Peyer's patch (tissue), 4 donors: ENCODE results near the gene COL13A1. TPM values are rescaled to one million over a fixed set of nuclear protein-coding genes. Genes with fewer than 3 reads are reported as not detected.

Source experiments
- DNase-seq, 3 donors: peaks; one replicate each; pipeline ENCODE4 v3.0.0-alpha.2; 2017 to 2019
- H3K27ac ChIP-seq, 4 donors: fragments of 200-600 bp; sonication (generic); one replicate each; pipeline ENCODE4 v1.5.1; 2016 to 2019
- H3K27me3 ChIP-seq, 2 donors: fragments of 200-600 bp; sonication (generic); one replicate each; pipeline ENCODE4 v1.5.1; 2019
- H3K36me3 ChIP-seq, 3 donors: fragments of 200-600 bp; sonication (generic); one replicate each; pipeline ENCODE4 v1.5.1; 2016 to 2019
- H3K4me1 ChIP-seq, 4 donors: fragments of 200-600 bp; sonication (generic); one replicate each; pipeline ENCODE4 v1.5.1; 2016 to 2019
- H3K4me3 ChIP-seq, 4 donors: fragments of 200-600 bp; sonication (generic); 1 replicate in 3 of 4; 2 replicates in 1 of 4; pipeline ENCODE4 v1.5.1; 2016 to 2019; ENCODE audit warnings: mild to moderate bottlenecking in 1 of 4
- H3K9me3 ChIP-seq, 4 donors: fragments of 200-600 bp; sonication (generic); one replicate each; pipeline ENCODE4 v1.5.1; 2016 to 2019; ENCODE audit warnings: mild to moderate bottlenecking in 1 of 4
- CTCF ChIP-seq, 6 experiments: fragments of 450-650 bp in 4 of 6; fragments of 200-600 bp in 2 of 6; sonication (generic) in 1 of 6; IDR thresholded peaks; one replicate each; pipeline ENCODE4 v1.5.1; 2017 to 2019; ENCODE audit warnings: antibody characterized with exemption in 6 of 6, mild to moderate bottlenecking in 3 of 6, moderate library complexity in 1 of 6
- POLR2A ChIP-seq, 2 donors: fragments of 450-650 bp; IDR thresholded peaks; one replicate each; pipeline ENCODE4 v1.5.1; 2017; ENCODE audit warnings: antibody characterized with exemption in 2 of 2, mild to moderate bottlenecking in 2 of 2, moderate library complexity in 2 of 2
- total RNA-seq, 4 donors: library from RNA; depleted of rRNA; stranded (reverse); fragments of >200 nt; gene quantifications; one replicate each; pipeline ENCODE4 v1.1.0, GENCODE V29; 2016

The COL13A1 gene
- total RNA-seq, 4 donors from 2014 or later: 0.94 to 6.6 (median 3.9) TPM; not detected in 1

DNA sequence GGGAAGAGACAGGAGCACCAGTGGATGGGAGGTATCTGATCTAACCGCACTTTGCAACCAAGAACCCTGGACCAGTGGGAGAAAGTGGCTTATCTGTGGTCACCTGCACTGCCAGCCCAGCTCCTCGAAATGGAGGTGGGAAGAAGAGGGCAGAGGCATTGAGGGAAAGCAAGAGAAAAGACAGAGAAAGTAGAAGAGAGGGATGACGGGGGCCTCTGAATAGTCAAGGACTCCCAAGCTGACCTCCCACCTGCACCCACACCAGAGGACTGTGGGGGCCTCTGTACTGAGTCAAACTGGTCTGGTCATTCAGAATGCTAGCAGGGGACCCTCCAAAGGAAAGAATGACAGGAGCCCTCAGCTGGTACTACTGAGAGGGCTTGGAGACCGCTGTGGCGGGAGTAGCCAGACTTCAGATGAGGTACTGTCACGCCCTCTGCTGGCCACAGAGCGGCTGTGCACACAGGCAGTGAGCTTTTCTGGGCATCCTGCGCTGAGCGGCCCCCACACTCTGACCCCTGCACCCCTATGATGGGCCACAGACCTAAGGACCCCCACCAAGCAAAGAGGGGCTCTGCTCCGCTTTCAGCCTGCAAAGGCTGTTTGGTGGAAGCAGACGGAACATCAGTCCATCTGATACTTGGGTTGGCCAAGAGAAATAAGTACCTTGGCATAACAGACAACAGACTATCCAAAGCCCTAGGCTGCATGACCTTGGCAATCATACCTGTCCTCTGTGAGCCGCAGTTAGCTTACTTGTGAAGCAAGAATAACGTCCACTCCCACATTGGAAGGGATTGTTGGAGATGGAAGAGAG, 112.9 kb downstream of the COL13A1 start:
- Histone ChIP-seq H3K9me3 (no peaks in the 10 kb centered on the region), H3K36me3 (no peaks in the 10 kb centered on the region), H3K27ac (no peak overlapping the region), H3K4me3 (no peak overlapping the region), H3K4me1 (peaks cover 0 to 39% (median 4%) of the 10 kb centered on the region in 4 donors), H3K27me3 (no peaks in the 10 kb centered on the region)
- DNase-seq: peak; percentile 24 to 83 (median 82)
- TF ChIP-seq CTCF (IDR thresholded peaks at IDR 0.05) (peak; percentile 19 to 95 (median 87)), POLR2A (IDR thresholded peaks at IDR 0.05) (no peak)

DNA sequence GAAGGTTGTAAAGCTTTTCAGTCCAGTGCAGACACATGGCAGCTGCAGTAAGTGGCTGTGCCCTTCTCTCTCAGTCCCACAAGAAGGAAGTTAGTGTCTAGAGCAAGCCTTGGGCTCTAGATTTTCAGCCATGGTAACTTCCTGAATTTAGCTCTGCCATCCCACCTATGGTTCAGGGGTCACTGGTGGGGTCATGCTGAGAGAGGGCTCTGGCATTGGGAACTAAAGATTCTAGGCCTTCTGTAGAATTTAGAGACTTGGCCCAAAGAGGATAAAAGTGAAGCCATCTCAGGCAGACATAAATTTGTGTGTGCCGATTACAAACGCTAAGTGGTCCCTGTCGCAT, 113.5 kb downstream of the COL13A1 start:
- no peaks in the 10 kb centered on the region for H3K9me3 ChIP-seq
- no peak overlapping the region for H3K4me3 ChIP-seq
- no peak overlapping the region for H3K27ac ChIP-seq
- DNase-seq: no peak
- H3K36me3 ChIP-seq: no peaks in the 10 kb centered on the region
- H3K4me1 ChIP-seq: peaks cover 0 to 39% (median 4%) of the 10 kb centered on the region in 4 donors
- H3K27me3 ChIP-seq: no peaks in the 10 kb centered on the region
- TF ChIP-seq CTCF (IDR thresholded peaks at IDR 0.05): no peak
- no peak for TF ChIP-seq POLR2A (IDR thresholded peaks at IDR 0.05)

- Histone ChIP-seq H3K27me3 (no peaks in the 10 kb centered on the region), H3K4me3 (no peak overlapping the region), H3K9me3 (no peaks in the 10 kb centered on the region), H3K36me3 (no peaks in the 10 kb centered on the region), H3K4me1 (peaks cover 0 to 35% (median 4%) of the 10 kb centered on the region in 4 donors), H3K27ac (no peak overlapping the region)
- TF ChIP-seq POLR2A (IDR thresholded peaks at IDR 0.05) (no peak), CTCF (IDR thresholded peaks at IDR 0.05) (no peak)
- no peak for DNase-seq
These were observed 114.4 kb downstream of the COL13A1 start for GRCh38 chr10:69916118-69916517.

- H3K27ac ChIP-seq: no peak overlapping the region
- H3K9me3 ChIP-seq: no peaks in the 10 kb centered on the region
- DNase-seq: no peak
- H3K4me3 ChIP-seq: no peak overlapping the region
- no peaks in the 10 kb centered on the region for H3K36me3 ChIP-seq
- TF ChIP-seq CTCF (IDR thresholded peaks at IDR 0.05) (no peak), POLR2A (IDR thresholded peaks at IDR 0.05) (no peak)
- H3K27me3 ChIP-seq: no peaks in the 10 kb centered on the region
- H3K4me1 ChIP-seq: peaks cover 0 to 15% (median 4%) of the 10 kb centered on the region in 4 donors
These were observed 116.3 kb downstream of the COL13A1 start for GRCh38 chr10:69918036-69918435.

- Histone ChIP-seq H3K4me1 (peaks cover 0 to 3% (median 0%) of the 10 kb centered on the region in 4 donors), H3K4me3 (no peak overlapping the region), H3K9me3 (no peaks in the 10 kb centered on the region), H3K27me3 (no peaks in the 10 kb centered on the region), H3K36me3 (no peaks in the 10 kb centered on the region), H3K27ac (no peak overlapping the region)
- TF ChIP-seq POLR2A (IDR thresholded peaks at IDR 0.05): no peak
- no peak for TF ChIP-seq CTCF (IDR thresholded peaks at IDR 0.05)
- no peak for DNase-seq
These were observed 117.5 kb downstream of the COL13A1 start for GRCh38 chr10:69919250-69919649.
